Keratinocyte (primary cell): Measurements from ENCODE around the gene ARTN. TPM values are rescaled to one million over a fixed set of nuclear protein-coding genes. Genes with fewer than 3 reads are reported as not detected.

Source experiments
- DNase-seq: peaks from one replicate; pipeline ENCODE4 v3.0.0-alpha.2; 2011; ENCODE audit warnings: low read depth, missing footprints, low spot score
- FAIRE-seq: peaks from 2 replicates; lab custom pipeline; 2011; peaks lifted over from hg19 to GRCh38; lab: Jason Lieb, UNC
- H2AFZ ChIP-seq: 2 replicates; pipeline ENCODE4 v1.6.0; 2012; ENCODE audit warnings: low read length, control low read depth, inconsistent platforms; ENCODE audit not compliant: control insufficient read depth
- H3K27ac ChIP-seq: 2 replicates; pipeline ENCODE4 v1.5.1; 2011; ENCODE audit warnings: low read length; ENCODE audit not compliant: control insufficient read depth, insufficient read depth
- H3K27me3 ChIP-seq: 3 replicates; pipeline ENCODE4 v1.6.0; 2011; ENCODE audit warnings: low read length; ENCODE audit not compliant: control insufficient read depth, insufficient read depth; ENCODE audit errors: extremely low read depth
- H3K36me3 ChIP-seq, 2 experiments: 2 replicates in 1 of 2; 3 replicates in 1 of 2; pipeline ENCODE4 v1.5.1; 2011; ENCODE audit warnings: low read length in 2 of 2, mild to moderate bottlenecking in 1 of 2; ENCODE audit not compliant: control insufficient read depth in 2 of 2, insufficient read depth in 2 of 2; ENCODE audit errors: extremely low read depth in 1 of 2
- H3K4me1 ChIP-seq: 3 replicates; pipeline ENCODE4 v1.5.1; 2011; ENCODE audit warnings: low read length; ENCODE audit not compliant: control insufficient read depth, insufficient read depth; ENCODE audit errors: extremely low read depth
- H3K4me2 ChIP-seq: 3 replicates; pipeline ENCODE4 v1.6.0; 2011; ENCODE audit warnings: low read depth, low read length; ENCODE audit not compliant: control insufficient read depth, insufficient read depth; ENCODE audit errors: extremely low read depth
- H3K4me3 ChIP-seq, 3 experiments: fragments of 200-600 bp in 1 of 3; sonication (generic) in 1 of 3; 2 replicates in 2 of 3; 3 replicates in 1 of 3; pipeline ENCODE4 v1.5.1; 2011 to 2016; ENCODE audit warnings: low read length in 3 of 3, mild to moderate bottlenecking in 3 of 3, control low read depth in 2 of 3, inconsistent platforms in 1 of 3, low read depth in 1 of 3, mixed read lengths in 1 of 3, mixed run types in 1 of 3, moderate library complexity in 1 of 3; ENCODE audit not compliant: control insufficient read depth in 2 of 3, insufficient read depth in 2 of 3; ENCODE audit errors: extremely low read depth in 1 of 3
- H3K79me2 ChIP-seq: 2 replicates; pipeline ENCODE4 v1.6.0; 2012; ENCODE audit warnings: low read length; ENCODE audit not compliant: control insufficient read depth, insufficient read depth
- H3K9ac ChIP-seq: 3 replicates; pipeline ENCODE4 v1.6.0; 2011; ENCODE audit warnings: low read length; ENCODE audit not compliant: control insufficient read depth, insufficient read depth; ENCODE audit errors: extremely low read depth
- H3K9me1 ChIP-seq: 3 replicates; pipeline ENCODE4 v1.6.0; 2011; ENCODE audit warnings: low read length; ENCODE audit not compliant: control insufficient read depth, insufficient read depth; ENCODE audit errors: extremely low read depth
- H3K9me3 ChIP-seq: 2 replicates; pipeline ENCODE4 v1.5.1; 2012; ENCODE audit warnings: low read depth, low read length; ENCODE audit not compliant: control insufficient read depth
- H4K20me1 ChIP-seq: 3 replicates; pipeline ENCODE4 v1.6.0; 2011; ENCODE audit warnings: low read length; ENCODE audit not compliant: control insufficient read depth, insufficient read depth; ENCODE audit errors: extremely low read depth
- CTCF ChIP-seq, 3 experiments: IDR thresholded peaks in 1 of 3; conservative IDR thresholded peaks in 1 of 3; optimal IDR thresholded peaks in 1 of 3; 2 replicates in 2 of 3; 3 replicates in 1 of 3; pipeline versions ENCODE3 to v1.5.1; 2011; ENCODE audit warnings: low read length in 3 of 3, mild to moderate bottlenecking in 3 of 3, moderate library complexity in 2 of 3, control low read depth in 1 of 3, inconsistent platforms in 1 of 3; ENCODE audit not compliant: insufficient read depth in 2 of 3; ENCODE audit errors: extremely low read depth in 1 of 3
- EZH2 ChIP-seq: IDR thresholded peaks from one replicate; pipeline ENCODE4 v1.6.1; 2012; ENCODE audit warnings: inconsistent platforms, mild to moderate bottlenecking, low read length, moderate library complexity
- dilution Hi-C: fragments of 300-500 bp; cut with MboI; formaldehyde crosslinking; loops from one replicate; pipeline ENCODE4 v1.7.0; 2020; ENCODE audit warnings: low sequenced_read_pairs; ENCODE audit not compliant: extremely low pct_ligation_motif_present
- polyA plus RNA-seq, 5 experiments: library from polyadenylated mRNA; depleted of rRNA in 3 of 5; stranded (reverse) in 3 of 5; stranded (forward) in 1 of 5; unstranded in 1 of 5; fragments of >200 nt; gene quantifications; 1 replicate in 1 of 5; 2 replicates in 3 of 5; 3 replicates in 1 of 5; pipeline versions ENCODE4 v1.2.1 to v1.2.3, GENCODE V29; 2011 to 2012; ENCODE audit warnings: missing spikeins in 2 of 5, low read depth in 1 of 5, low replicate concordance in 1 of 5

The ARTN gene
- polyA plus RNA-seq, 1 donor (not counting 4 experiments of a cell fraction or from before 2014, with no cell fraction given), result 27.2 TPM

- Histone ChIP-seq H3K27ac (peak overlapping the region; percentile 77), H3K9ac (no peak overlapping the region)
- FAIRE-seq, result no peak
These were observed 12.6 kb upstream of the ARTN start for GRCh38 chr1:43921022-43921421.

DNA sequence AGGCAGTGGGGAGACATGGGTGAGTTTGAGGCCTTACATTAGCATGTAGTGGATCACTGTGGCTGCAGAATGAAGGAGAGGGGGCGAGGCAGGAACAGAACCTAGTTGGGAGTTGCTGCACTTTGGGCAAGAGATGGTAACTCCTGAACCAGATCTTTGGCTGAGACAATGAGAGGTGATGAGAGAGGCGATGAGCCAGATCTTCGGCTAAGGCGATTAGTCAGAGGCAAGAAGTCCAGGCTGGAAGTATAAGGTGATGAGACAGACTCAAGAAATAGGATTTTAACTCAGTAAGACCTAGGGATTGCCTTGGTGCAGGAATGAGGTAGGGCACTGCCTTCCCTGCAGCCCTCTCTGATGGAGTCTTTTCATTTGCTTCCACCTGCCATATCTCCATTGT is 9.1 kb upstream of the ARTN start:
- Histone ChIP-seq H2AFZ (no peak overlapping the region), H3K27ac (peak overlapping the region; percentile 42), H3K27me3 (no peaks in the 10 kb centered on the region), H4K20me1 (no peaks in the 10 kb centered on the region), H3K4me1 (peaks cover 44% of the 10 kb centered on the region), H3K9ac (no peak overlapping the region), H3K9me1 (no peaks in the 10 kb centered on the region), H3K79me2 (no peaks in the 10 kb centered on the region), H3K4me2 (no peak overlapping the region), H3K36me3 (peaks cover 7 to 16% of the 10 kb centered on the region in 2 experiments), H3K9me3 (no peaks in the 10 kb centered on the region), H3K4me3 (no peak overlapping the region)
- peak; percentile 100 for FAIRE-seq
- no peak for TF ChIP-seq EZH2
- no peak for TF ChIP-seq CTCF (optimal IDR thresholded peaks at IDR 0.05 in 1 of 3, IDR thresholded peaks at IDR 0.05 in 1 of 3, conservative IDR thresholded peaks at IDR 0.05 in 1 of 3; ENCODE audit: extremely low read depth in 1 of 3, insufficient read depth in 2 of 3, low read length in 3 of 3)
- DNase-seq, result no peak
- dilution Hi-C loops, result no loop called here

More at GRCh38 chr1:43921022-43921421, 12.6 kb upstream of the ARTN start:
- Histone ChIP-seq H2AFZ (no peak overlapping the region), H3K4me1 (peaks cover 45% of the 10 kb centered on the region), H3K4me2 (no peak overlapping the region), H3K9me3 (no peaks in the 10 kb centered on the region), H3K79me2 (peaks cover 7% of the 10 kb centered on the region), H3K36me3 (peaks cover 7 to 16% of the 10 kb centered on the region in 2 experiments), H3K27me3 (no peaks in the 10 kb centered on the region), H3K9me1 (no peaks in the 10 kb centered on the region), H4K20me1 (no peaks in the 10 kb centered on the region), H3K4me3 (no peak overlapping the region)
- dilution Hi-C loops, result no loop called here
- DNase-seq, result no peak
- TF ChIP-seq EZH2, result no peak
- no peak for TF ChIP-seq CTCF (optimal IDR thresholded peaks at IDR 0.05 in 1 of 3, IDR thresholded peaks at IDR 0.05 in 1 of 3, conservative IDR thresholded peaks at IDR 0.05 in 1 of 3; ENCODE audit: extremely low read depth in 1 of 3, insufficient read depth in 2 of 3, low read length in 3 of 3)
